IMR-90 (cell line): ENCODE measurements around the gene GATA1. TPM values are rescaled to one million over a fixed set of nuclear protein-coding genes. Genes with fewer than 3 reads are reported as not detected.

Experiments
- ATAC-seq: fragments of 200-7000 bp; cut with Tn5 transposase; 2 replicates; pipeline ENCODE4 v1.9.1; 2020; ENCODE audit warnings: low read depth, mild to moderate bottlenecking, moderate library complexity
- BruUV-seq: library from RNA; stranded (reverse); fragments of 400-500 nt; replicated peaks from 2 replicates; lab custom pipeline; 2021; lab: Mats Ljungman, UMichigan
- CTCF ChIA-PET: fragments of 300-600 bp; formaldehyde crosslinking; extraction: SDS; loops from one replicate; lab custom pipeline; 2021; ENCODE audit warnings: antibody characterized with exemption; lab: Yijun Ruan, JAX
- POLR2A ChIA-PET: fragments of 300-600 bp; sonication (Branson Sonifier 250); formaldehyde crosslinking; loops from one replicate; lab custom pipeline; 2022; ENCODE audit warnings: antibody characterized with exemption; ENCODE audit not compliant: unreplicated experiment; lab: Charles Lee
- DNase-seq: peaks from one replicate; pipeline ENCODE4 v3.0.0; 2013
- H2AFZ ChIP-seq: replicated peaks from 2 replicates; pipeline ENCODE3; 2013; ENCODE audit warnings: low read length, mild to moderate bottlenecking; ENCODE audit not compliant: poor library complexity
- H2AK5ac ChIP-seq: 2 replicates; pipeline ENCODE4 v1.6.1; 2013; ENCODE audit warnings: low read depth, low read length, inconsistent platforms
- H2AK9ac ChIP-seq: replicated peaks from 2 replicates; pipeline ENCODE3; 2013; ENCODE audit warnings: mild to moderate bottlenecking, low read depth, low read length, moderate library complexity; ENCODE audit not compliant: poor library complexity
- H2BK120ac ChIP-seq: 2 replicates; pipeline ENCODE4 v1.6.1; 2013; ENCODE audit warnings: low read depth, low read length, inconsistent platforms
- H2BK15ac ChIP-seq: 3 replicates; pipeline ENCODE4 v1.6.1; 2013; ENCODE audit warnings: low read depth, low read length, inconsistent platforms
- H2BK20ac ChIP-seq: 2 replicates; pipeline ENCODE4 v1.6.1; 2013; ENCODE audit warnings: low read depth, mild to moderate bottlenecking, inconsistent platforms, low read length, moderate library complexity
- H2BK5ac ChIP-seq: 2 replicates; pipeline ENCODE4 v1.6.1; 2013; ENCODE audit warnings: mild to moderate bottlenecking, low read depth, low read length, inconsistent platforms; ENCODE audit not compliant: poor library complexity, severe bottlenecking
- H3K14ac ChIP-seq: replicated peaks from 2 replicates; pipeline ENCODE4 v1.6.1; 2013; ENCODE audit warnings: low read depth, low read length, inconsistent platforms
- H3K18ac ChIP-seq: 2 replicates; pipeline ENCODE4 v1.6.1; 2013; ENCODE audit warnings: low read depth, low read length, control low read depth
- H3K23ac ChIP-seq: 2 replicates; pipeline ENCODE4 v1.6.1; 2013; ENCODE audit warnings: low read depth, low read length, inconsistent platforms
- H3K27ac ChIP-seq: 2 replicates; pipeline ENCODE4 v1.5.1; 2013; ENCODE audit warnings: mild to moderate bottlenecking, control low read depth, low read length; ENCODE audit not compliant: insufficient read depth
- H3K27me3 ChIP-seq: 2 replicates; pipeline ENCODE4 v1.6.1; 2013; ENCODE audit warnings: low read length; ENCODE audit not compliant: control insufficient read depth, insufficient read depth
- H3K36me3 ChIP-seq: 2 replicates; pipeline ENCODE4 v1.6.1; 2013; ENCODE audit warnings: low read length, mixed read lengths; ENCODE audit not compliant: control insufficient read depth, insufficient read depth
- H3K4ac ChIP-seq: 2 replicates; pipeline ENCODE4 v1.6.1; 2013; ENCODE audit warnings: low read depth, low read length, inconsistent platforms
- H3K4me1 ChIP-seq: 2 replicates; pipeline ENCODE4 v1.6.1; 2013; ENCODE audit warnings: low read length, mixed read lengths; ENCODE audit not compliant: control insufficient read depth, insufficient read depth
- H3K4me2 ChIP-seq: 2 replicates; pipeline ENCODE4 v1.6.1; 2013; ENCODE audit warnings: low read depth, mild to moderate bottlenecking, control low read depth, low read length, moderate library complexity
- H3K4me3 ChIP-seq: 2 replicates; pipeline ENCODE4 v1.5.1; 2013; ENCODE audit warnings: low read depth, mild to moderate bottlenecking, control low read depth, low read length, moderate library complexity; ENCODE audit not compliant: insufficient read depth
- H3K56ac ChIP-seq: 2 replicates; pipeline ENCODE4 v1.6.1; 2013; ENCODE audit warnings: low read length, inconsistent platforms; ENCODE audit not compliant: insufficient read depth; ENCODE audit errors: extremely low read depth
- H3K79me1 ChIP-seq, 2 experiments: 2 replicates each; pipeline ENCODE4 v1.6.1; 2013; ENCODE audit warnings: low read length in 2 of 2, inconsistent platforms in 1 of 2, low read depth in 1 of 2
- H3K9ac ChIP-seq: 2 replicates; pipeline ENCODE4 v1.6.1; 2013; ENCODE audit warnings: low read depth, low read length, control low read depth
- H3K9me1 ChIP-seq: 2 replicates; pipeline ENCODE4 v1.6.1; 2013; ENCODE audit warnings: low read length, inconsistent platforms; ENCODE audit not compliant: insufficient read depth
- H3K9me3 ChIP-seq: 2 replicates; pipeline ENCODE4 v1.6.1; 2013; ENCODE audit warnings: low read length; ENCODE audit not compliant: control insufficient read depth, insufficient read depth
- H4K20me1 ChIP-seq: 2 replicates; pipeline ENCODE4 v1.6.1; 2013; ENCODE audit warnings: low read length, inconsistent platforms; ENCODE audit not compliant: insufficient read depth
- H4K5ac ChIP-seq: 2 replicates; pipeline ENCODE4 v1.6.1; 2013; ENCODE audit warnings: mild to moderate bottlenecking, low read depth, low read length, control low read depth
- H4K8ac ChIP-seq, 2 experiments: 2 replicates each; pipeline ENCODE4 v1.6.1; 2013; ENCODE audit warnings: low read depth in 2 of 2, low read length in 2 of 2, control low read depth in 1 of 2, inconsistent platforms in 1 of 2
- H4K91ac ChIP-seq: 2 replicates; pipeline ENCODE4 v1.6.1; 2013; ENCODE audit warnings: low read depth, low read length, inconsistent platforms; ENCODE audit not compliant: insufficient read depth
- SMC3 ChIP-seq: fragments of 150-350 bp; IDR thresholded peaks from 2 replicates; pipeline ENCODE4 v1.6.1; 2016; ENCODE audit warnings: low read depth, mild to moderate bottlenecking, antibody characterized with exemption, low read length, moderate library complexity
- WGBS, 2 experiments: methylation state at CpG; one replicate each; pipeline versions ENCODE4 v1.1.5 to v1.1.7; 2013; ENCODE audit warnings: missing lambda C conversion rate in 2 of 2; ENCODE audit not compliant: insufficient read length in 1 of 2; ENCODE audit errors: extremely low coverage in 2 of 2; 5-methylcytosine and 5-hydroxymethylcytosine counted together
- dilution Hi-C: fragments of 300-500 bp; cut with HindIII; formaldehyde crosslinking; loops from one replicate; pipeline ENCODE4 v1.14.3; 2018; ENCODE audit warnings: low sequenced_read_pairs; ENCODE audit not compliant: unreplicated experiment
- in situ Hi-C: fragments of 300-500 bp; cut with MboI; formaldehyde crosslinking; loops from 3 replicates; pipeline ENCODE4 v1.14.3; 2019; ENCODE audit warnings: low sequenced_read_pairs, inconsistent platforms, mixed read lengths
- intact Hi-C: fragments of 100-400 bp; cut with micrococcal nuclease; formaldehyde crosslinking; loops from 2 replicates; pipeline ENCODE4 v1.10.0; 2022
- polyA plus RNA-seq, 3 experiments: library from polyadenylated mRNA; depleted of rRNA; stranded (reverse); fragments of >200 nt; gene quantifications; 2 replicates each; pipeline ENCODE4 v1.2.3, GENCODE V29; 2012; ENCODE audit warnings: low replicate concordance in 1 of 3
- total RNA-seq: library from RNA; depleted of rRNA; stranded (reverse); fragments of >200 nt; gene quantifications from 2 replicates; pipeline ENCODE4 v1.2.3, GENCODE V29; 2012

The GATA1 gene
- total and polyA plus RNA-seq, 2 of the 4 experiments (the other 2 are of a cell fraction) = not detected

DNA sequence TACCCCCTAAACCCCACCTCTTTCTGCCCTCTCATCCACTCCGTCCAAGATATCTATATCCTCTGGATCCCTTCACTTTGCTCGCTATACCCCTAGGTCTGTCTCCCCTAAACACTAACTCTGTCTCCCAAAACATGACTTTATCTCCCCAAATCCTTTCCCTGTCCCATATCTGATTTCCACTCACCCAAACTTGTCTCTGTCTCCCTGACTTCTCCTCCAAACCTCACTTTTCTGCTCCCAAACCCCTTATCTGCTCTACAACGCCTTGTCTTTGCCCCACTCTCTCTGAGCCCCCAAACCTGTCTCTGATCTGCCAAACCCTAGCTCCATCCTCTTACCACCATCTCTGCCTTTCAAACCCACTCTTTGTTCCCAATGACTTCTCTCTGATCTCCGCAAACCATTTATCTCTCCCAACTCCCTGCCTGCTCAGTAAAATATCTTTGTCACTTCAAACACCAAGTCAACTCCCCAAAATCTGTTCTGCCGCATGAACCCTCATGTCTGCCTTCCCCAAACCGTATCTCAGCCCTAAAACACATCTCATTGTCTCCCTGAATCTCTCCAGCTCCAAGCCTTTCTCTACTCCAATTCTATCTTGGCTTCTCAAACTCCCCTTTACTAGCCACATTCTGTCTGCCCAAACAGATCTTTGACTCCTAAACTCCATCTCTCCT lies 575 bp downstream of the GATA1 start:
- no peak overlapping the region for H2AFZ ChIP-seq
- intact Hi-C loops = no loop called here
- CTCF ChIA-PET = no interaction called here
- H2BK120ac ChIP-seq = no peak overlapping the region
- no peak overlapping the region for H4K8ac ChIP-seq
- no peak overlapping the region for H2BK20ac ChIP-seq
- no peak overlapping the region for H2AK5ac ChIP-seq
- BruUV-seq = no TSS peak
- DNase-seq (no peak), ATAC-seq (no peak)
- 28 to 100% methylated on average over 1 to 6 of the region's 6 CpGs for WGBS, 2 experiments
- no peak overlapping the region for H2BK5ac ChIP-seq
- dilution Hi-C loops = no loop called here
- no peak for TF ChIP-seq SMC3
- no peak overlapping the region for H3K4ac ChIP-seq
- no peak overlapping the region for H3K18ac ChIP-seq
- in situ Hi-C loops = no loop called here
- H3K23ac ChIP-seq = no peak overlapping the region
- no peak overlapping the region for H3K4me3 ChIP-seq
- no peaks in the 10 kb centered on the region for H3K79me1 ChIP-seq
- peaks cover 22% of the 10 kb centered on the region for H3K27me3 ChIP-seq
- H3K27ac ChIP-seq = no peak overlapping the region
- no peaks in the 10 kb centered on the region for H3K9me3 ChIP-seq
- no peaks in the 10 kb centered on the region; the same call in 1 of the 2 replicates for H4K20me1 ChIP-seq
- no peak overlapping the region for H4K91ac ChIP-seq
- H3K14ac ChIP-seq = no peak overlapping the region
- H3K36me3 ChIP-seq = no peaks in the 10 kb centered on the region
- no peak overlapping the region for H3K9ac ChIP-seq
- H3K4me1 ChIP-seq = no peaks in the 10 kb centered on the region
- H3K4me2 ChIP-seq = no peak overlapping the region
- H2BK15ac ChIP-seq = no peak overlapping the region
- H2AK9ac ChIP-seq = no peak overlapping the region
- no peak overlapping the region for H3K56ac ChIP-seq
- H3K9me1 ChIP-seq = no peaks in the 10 kb centered on the region
- H4K5ac ChIP-seq = no peak overlapping the region
- POLR2A ChIA-PET = no interaction called here
